KOPT-K1 (cell line): Measurements from ENCODE around the gene ABR.

Source experiments
- H3K27ac ChIP-seq: fragments of 200-600 bp; sonication (generic); 2 replicates; pipeline ENCODE4 v1.5.1; 2016; ENCODE audit warnings: antibody characterized with exemption, mild to moderate bottlenecking, low read depth, low read length; ENCODE audit not compliant: poor library complexity, severe bottlenecking
- H3K36me3 ChIP-seq: fragments of 200-600 bp; sonication (generic); 2 replicates; pipeline ENCODE4 v1.5.1; 2017; ENCODE audit warnings: antibody characterized with exemption, mild to moderate bottlenecking, low read length, moderate library complexity; ENCODE audit not compliant: insufficient read depth
- H3K9me3 ChIP-seq: fragments of 200-600 bp; sonication (generic); 2 replicates; pipeline ENCODE4 v1.5.1; 2017; ENCODE audit warnings: antibody characterized with exemption, low read length, mild to moderate bottlenecking; ENCODE audit not compliant: insufficient read depth, poor library complexity, severe bottlenecking

The ABR gene

DNA sequence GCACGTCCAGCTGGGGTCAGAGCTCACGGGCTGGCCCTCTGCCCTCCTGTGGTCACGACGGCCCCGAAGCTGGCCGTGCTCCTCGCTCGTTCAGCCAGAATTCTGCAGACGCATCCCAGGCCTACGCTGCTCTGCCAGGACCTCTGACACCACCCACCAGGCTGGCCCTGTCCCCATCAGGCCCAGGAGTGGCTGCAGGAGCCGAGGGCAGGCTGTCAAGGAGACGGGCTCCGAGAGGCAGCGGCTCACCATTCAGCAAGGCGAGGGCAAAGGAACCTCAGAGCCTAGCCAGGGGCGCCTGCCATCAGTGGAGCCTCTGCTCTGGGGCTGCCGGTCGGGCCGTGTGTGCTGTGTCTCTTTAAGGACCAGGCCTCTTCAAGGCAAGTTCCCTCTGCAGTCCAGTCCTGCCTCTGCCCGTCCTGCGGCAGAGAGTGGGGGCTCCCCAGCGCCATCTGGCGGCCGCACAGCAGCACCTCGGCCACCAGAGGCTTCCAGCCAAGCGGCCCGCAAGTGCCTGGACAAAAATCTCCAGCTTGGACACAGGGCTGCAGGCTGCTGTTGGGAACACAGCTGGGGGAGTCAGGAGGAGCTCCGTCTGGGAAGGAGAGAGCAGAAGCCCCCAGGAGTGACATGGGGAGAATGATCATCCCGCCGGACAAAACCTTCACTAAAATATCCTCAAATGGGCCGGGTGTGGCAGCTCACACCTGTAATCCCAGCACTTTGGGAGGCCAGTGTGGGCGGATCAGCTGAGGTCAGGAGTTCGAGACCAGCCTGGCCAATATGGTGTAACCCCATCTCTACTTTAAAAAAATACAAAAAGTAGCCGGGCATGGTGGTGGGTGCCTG, 7.4 kb upstream of the ABR start:
- H3K9me3 ChIP-seq = no peaks in the 10 kb centered on the region
- H3K27ac ChIP-seq = no peak overlapping the region
- no peaks in the 10 kb centered on the region for H3K36me3 ChIP-seq

DNA sequence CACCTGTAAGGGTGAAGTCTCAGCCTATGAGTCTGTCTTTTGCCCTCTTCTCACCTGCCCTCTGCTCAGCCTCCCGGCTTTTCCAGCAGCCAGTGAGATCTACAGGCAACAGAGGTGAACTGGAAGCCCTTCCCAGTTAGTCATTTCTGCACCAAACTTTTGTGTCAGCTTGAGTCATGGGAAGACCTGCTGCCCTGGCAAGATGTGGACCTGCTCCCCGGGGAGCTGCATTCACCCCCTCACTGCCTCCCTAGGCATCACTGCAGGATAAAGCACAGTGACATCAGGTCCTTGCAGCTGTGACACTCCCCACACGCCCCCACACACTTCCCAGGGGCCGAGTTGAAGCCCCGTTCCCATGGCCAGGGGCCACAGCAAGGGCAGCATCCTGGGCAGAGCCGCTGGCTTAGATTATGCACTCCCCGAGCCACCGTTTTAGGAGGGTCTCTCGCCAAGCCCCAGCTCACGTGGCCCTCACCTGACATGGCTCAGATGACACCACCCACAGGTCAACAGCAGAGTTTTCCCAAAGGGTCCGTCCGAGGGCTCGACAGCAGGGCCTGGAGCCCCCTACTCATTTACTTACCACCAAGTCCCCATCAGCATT, 6.5 kb upstream of the ABR start:
- Histone ChIP-seq H3K36me3 (no peaks in the 10 kb centered on the region), H3K27ac (no peak overlapping the region), H3K9me3 (no peaks in the 10 kb centered on the region)

DNA sequence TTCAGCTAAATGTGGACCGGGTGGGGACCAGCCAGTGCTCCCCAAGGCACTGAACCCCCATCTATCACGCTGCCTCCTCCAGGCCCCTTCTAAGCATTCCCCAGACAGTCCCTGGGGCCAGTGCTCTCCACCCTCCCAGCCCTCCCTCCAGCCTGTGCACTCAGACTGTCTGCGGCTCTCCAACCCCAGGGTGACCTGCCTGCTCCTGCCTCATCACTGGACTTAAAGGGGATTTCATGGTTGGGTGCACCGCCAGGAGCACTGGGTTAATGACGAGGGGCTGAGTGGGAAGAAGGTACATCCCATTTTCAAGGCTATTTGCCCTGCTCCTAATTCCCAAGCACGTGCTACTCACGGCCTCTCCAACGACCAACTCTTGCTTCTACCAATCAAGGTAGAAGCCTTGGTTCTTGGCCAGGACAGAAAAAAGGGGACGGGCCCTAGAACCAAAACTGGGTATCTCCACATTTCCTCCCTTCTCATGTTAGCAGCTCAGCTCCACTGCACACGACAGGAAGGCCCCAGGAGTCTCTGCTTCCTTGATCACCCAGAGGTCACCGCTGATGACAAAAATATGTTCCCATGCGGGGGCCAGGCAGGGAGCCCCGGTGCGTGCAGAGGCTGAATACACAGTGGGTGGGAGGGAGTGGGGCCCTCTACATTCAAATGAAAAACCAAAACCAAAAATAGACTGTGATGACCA, 3.5 kb upstream of the ABR start:
- H3K36me3 ChIP-seq = no peaks in the 10 kb centered on the region
- no peaks in the 10 kb centered on the region for H3K9me3 ChIP-seq
- no peak overlapping the region for H3K27ac ChIP-seq

DNA sequence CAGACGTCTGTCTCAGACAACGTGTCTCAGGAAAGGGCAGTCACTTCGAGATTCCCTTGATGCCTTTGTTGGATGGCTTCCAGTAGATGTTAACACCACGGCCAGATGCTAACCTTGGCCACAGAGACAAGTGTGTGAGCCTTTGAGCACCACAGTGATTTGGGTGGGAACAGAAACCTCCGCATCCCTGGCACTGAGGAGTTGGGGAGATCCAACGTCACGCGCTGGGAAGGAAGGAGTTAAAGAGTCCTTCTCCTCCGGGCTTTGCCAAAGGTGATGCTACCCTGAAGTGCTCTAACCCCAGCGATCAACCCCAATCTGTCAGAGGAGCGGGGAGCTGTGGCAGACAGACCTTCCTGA, 3.0 kb upstream of the ABR start:
- no peak overlapping the region for H3K27ac ChIP-seq
- no peaks in the 10 kb centered on the region for H3K9me3 ChIP-seq
- no peaks in the 10 kb centered on the region for H3K36me3 ChIP-seq

DNA sequence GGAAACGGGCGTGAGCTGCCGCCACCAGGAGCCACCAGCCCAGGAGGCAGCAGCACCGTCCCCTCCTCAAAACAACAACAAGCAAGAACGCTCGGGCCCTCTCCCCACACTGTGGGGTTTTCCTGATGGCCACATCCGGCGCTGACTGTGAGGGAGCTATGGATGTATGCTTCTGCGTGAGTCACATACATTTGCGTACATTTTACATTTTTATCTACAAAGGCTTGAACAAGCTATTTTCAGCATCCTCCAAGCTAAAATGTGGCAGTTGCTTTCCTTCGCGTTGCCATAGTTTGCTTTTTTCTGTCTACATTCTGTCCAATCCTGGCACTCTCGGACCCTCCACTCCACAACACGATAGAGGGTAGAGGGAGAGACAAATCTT, 2.0 kb upstream of the ABR start:
- Histone ChIP-seq H3K27ac (no peak overlapping the region), H3K36me3 (no peaks in the 10 kb centered on the region), H3K9me3 (no peaks in the 10 kb centered on the region)

DNA sequence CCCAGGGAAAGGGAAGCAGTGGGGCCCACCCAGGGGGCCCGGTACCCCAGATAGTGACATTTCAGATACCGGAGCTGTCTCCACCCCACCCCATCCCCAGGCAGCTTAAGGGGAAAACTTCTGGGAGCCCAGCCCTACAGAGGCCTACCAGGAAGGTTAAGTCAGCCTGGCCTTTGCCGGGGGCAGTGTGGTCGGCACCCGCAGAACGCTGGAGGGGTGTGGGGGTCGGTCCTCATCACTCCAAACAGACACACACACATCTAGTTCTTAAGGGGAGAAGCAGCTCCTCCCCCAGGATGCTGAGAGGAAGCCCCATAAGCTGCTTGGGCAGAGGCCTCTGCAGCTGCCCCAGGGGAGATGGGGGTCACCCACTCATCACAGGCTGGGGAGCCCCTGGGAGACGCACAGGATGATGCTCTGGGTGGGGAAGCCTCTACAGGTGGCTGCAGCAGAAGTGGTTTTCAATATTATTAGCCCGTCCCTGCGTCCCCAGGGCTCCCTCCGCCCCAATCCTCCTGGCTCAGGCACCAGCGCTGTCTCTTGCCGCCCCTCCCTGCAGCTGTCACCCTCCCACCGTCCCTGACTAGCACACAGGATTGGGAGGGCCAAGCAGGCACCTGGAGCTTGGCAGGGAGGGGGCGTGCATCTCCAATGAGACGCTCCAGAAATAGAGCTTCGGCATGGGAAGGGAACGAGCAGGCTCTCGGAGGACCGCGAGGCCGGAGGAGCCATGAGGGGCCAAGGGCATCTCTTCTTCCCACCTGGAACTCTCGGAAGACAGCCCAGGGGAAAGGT, 1.4 kb upstream of the ABR start:
- Histone ChIP-seq H3K27ac (no peak overlapping the region), H3K9me3 (no peaks in the 10 kb centered on the region), H3K36me3 (no peaks in the 10 kb centered on the region)

DNA sequence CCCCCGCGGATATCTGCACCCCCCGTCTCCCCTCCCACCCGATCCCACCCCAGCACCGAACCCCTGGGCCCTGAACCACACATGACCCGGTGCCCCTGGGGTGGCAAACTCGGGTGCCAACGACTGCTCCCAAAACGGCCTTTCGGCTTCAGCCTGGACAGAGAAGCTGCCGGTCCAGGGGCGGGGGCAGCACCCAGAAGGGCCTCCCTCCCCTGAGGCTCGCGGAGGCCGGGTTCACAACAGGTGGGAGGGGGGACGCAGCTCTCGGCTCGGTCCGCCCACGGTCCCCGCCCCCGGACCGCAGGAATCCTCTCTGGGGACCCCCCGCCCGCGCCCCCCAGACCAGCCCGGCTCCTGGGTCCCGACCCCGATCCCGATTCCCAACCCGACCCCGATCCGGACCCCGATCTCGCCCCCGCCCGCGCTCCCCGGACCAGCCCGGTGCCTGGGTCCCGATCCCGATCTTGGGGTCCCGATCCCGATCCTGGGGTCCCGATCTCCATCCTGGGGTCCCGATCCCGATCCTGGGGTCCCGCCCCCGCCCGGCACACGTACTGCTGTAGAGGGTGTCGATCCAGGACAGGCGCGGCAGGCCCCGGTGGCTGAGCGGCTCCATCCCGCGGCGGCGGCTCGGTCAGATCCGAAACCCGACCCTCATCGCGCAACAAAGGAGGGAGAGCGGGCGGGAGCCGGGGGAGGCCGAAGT, 516 bp downstream of the ABR start:
- Histone ChIP-seq H3K36me3 (no peaks in the 10 kb centered on the region), H3K27ac (no peak overlapping the region), H3K9me3 (no peaks in the 10 kb centered on the region)

DNA sequence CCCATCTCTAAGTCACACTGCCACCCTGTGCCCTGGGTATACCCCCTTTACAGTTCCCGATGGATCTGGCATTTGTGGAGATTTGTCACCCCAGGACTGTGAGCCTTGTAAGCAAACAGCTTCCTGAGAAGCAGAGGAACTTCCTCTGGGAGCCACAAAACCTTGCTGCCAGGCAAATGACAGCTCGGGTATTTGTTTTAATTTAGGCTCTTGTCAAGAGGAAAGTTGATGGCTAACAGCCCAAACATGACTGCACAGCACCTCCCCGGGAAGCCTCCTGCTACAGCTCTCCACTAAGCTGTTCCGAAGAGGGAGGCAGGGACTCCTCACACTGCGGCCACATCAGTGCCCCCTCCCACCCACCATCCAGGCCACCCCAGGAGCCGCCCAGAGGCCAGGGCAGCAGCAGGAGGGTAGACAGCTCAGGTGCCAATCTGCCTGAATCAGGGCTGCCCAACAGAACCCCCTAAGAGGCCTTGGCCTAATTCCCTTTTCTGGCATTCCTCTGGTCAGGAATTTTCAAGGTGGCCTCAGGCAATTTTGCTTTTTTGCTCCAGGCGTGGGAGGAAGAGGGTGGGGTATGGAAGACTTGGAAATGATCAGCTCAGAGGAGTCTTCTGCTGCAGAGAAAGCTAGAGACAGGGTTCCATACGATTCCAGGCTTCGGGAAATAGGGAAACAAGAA, 2.6 kb downstream of the ABR start:
- no peaks in the 10 kb centered on the region for H3K9me3 ChIP-seq
- no peak overlapping the region for H3K27ac ChIP-seq
- H3K36me3 ChIP-seq = no peaks in the 10 kb centered on the region

DNA sequence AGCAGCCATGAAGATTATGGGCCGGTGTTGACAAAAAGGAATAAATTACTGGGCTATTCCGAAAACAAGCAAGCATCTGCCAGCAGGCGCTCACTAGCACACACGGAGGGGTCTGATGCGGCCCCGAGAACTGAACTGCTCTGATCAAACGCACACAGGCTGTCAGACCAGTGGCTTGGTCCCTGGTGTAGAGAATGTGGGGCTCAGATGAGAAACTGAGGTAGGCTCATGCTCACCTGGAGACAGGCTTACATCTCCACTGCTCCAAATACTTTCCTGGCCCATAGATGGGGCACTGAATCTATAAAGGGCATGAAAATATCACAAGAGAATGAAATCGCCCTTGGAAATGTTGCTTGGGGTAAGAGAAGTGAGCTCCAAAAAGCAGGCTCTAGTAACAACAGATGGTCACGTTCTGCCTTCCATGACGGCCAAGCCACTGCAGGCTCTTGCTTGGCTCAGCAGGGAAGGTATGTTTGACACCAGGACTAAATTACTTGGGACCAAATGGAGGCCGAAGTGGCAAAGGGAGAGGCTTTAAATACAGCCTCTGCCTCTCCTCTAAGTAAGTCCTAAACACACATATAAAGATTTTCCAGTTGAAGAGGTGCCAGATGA, 5.4 kb downstream of the ABR start:
- no peak overlapping the region for H3K27ac ChIP-seq
- H3K36me3 ChIP-seq = no peaks in the 10 kb centered on the region
- no peaks in the 10 kb centered on the region for H3K9me3 ChIP-seq

DNA sequence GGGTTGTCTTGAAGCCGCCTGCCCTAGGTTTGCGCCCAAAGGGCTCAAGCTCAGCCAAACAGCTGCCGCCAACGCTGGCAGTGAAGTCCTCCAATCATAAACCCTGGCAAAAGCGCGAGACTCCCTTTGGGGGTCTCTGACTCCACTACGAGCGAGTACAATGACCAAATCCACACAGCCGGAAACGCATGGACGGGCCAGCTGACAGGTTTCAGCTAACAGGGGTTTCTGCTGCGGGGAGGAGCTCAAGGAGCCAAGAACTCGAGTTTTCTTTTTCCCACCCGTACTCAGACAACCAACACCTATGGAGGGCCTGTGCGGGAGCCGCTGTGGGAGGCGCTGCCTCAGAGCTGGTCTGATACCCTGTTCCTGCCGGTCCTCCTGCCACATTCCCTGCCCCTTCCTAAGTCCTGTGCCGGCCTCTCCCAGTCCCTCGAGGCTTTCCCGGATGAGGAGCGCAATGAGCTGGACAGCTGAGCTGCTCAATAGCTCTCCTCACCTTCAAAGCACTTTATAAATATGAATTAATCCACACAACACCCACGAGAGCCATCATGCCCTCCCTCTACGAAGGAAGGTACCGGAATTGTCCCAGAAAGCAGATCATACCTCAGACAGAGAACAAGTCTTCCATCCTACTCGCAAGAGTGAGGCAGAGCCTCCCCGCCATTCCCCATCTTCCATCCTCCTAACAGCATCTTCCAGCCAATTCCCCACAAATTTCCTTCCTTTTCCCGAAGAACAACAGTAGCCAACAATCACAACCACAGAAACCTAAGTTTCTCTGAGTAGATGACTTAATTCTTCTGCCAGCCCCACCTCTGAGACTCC, 6.1 kb downstream of the ABR start:
- H3K36me3 ChIP-seq = no peaks in the 10 kb centered on the region
- no peaks in the 10 kb centered on the region for H3K9me3 ChIP-seq
- H3K27ac ChIP-seq = no peak overlapping the region

DNA sequence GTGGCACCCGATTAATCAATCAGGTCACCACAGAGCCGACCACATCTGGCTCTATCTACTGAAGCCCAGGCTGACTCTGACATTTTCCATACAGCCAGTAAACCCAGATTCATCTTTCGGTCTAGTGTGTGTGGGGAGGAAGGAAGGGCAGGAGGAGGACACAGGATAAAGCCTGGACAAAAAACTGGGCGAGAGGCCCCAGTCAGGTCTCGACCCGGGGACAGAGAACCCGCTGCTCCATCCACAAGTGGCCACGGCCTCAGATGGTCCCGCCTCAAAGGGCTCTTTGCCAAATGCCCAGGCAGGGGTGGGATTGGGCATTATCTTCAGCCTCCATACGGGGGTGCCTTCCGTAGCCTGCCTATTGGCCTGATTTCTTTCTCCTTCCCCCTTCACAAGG, 7.8 kb downstream of the ABR start:
- Histone ChIP-seq H3K9me3 (no peaks in the 10 kb centered on the region), H3K27ac (no peak overlapping the region), H3K36me3 (no peaks in the 10 kb centered on the region)

DNA sequence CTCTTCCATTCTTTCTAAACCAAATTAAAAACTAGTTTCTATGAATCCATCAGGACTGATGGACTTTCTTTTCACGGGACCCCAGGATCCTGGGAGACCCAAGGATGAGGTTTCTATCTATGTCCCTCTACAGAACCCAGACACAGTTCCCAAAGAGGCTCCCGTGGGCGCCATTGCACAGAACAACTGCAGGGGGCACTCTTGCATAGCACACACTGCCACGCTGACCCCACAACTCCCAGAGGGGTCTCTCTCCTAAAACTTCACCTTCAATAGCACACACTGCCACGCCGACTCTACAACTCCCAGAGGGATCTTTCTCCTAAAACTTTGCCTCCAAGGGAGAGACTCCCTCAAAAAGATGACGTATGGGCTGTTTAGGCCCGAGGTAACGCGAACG, 9.0 kb downstream of the ABR start:
- no peak overlapping the region for H3K27ac ChIP-seq
- H3K9me3 ChIP-seq = no peaks in the 10 kb centered on the region
- H3K36me3 ChIP-seq = no peaks in the 10 kb centered on the region

DNA sequence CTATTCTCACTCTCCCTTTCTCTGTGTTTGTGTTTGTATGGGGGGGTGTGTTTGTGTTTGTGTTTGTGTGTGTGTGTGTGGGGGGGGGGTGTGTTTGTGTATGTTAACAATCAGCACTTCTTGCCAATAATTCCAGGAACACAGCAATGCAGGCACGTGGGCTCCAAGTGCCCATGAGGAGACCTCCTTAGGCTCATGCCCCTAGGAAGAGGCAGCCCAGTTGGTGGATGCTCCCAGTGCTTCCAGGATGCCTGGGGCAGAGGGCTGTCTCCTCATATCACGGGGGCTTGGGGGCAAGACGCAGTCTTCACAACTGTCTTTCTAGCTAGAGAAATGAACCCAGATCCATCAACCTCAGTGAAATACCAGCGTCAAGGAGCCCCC, 9.9 kb downstream of the ABR start:
- H3K9me3 ChIP-seq = no peaks in the 10 kb centered on the region
- no peak overlapping the region for H3K27ac ChIP-seq
- no peaks in the 10 kb centered on the region for H3K36me3 ChIP-seq
